ENCODE measurements around the gene HSCB.

The HSCB gene

GRCh38 chr22:28779833-28780232 is 38.0 kb downstream of the HSCB start:
- Histone ChIP-seq H3K4me3 (no peak overlapping the region), H3K27ac (no peak overlapping the region)

- Histone ChIP-seq H3K4me3 (no peak overlapping the region), H3K27ac (no peak overlapping the region)
These were observed 38.5 kb downstream of the HSCB start for GRCh38 chr22:28780296-28780695.

- Histone ChIP-seq H3K27ac (no peak overlapping the region), H3K4me3 (no peak overlapping the region)
These were observed 42.2 kb downstream of the HSCB start for GRCh38 chr22:28783786-28784671.

- Histone ChIP-seq H3K27ac (no peak overlapping the region), H3K4me3 (no peak overlapping the region)
These were observed 46.8 kb downstream of the HSCB start for GRCh38 chr22:28788601-28789000.

- peak overlapping the region in 3 of 21 experiments; percentile 5 to 52 (median 11) for H3K27ac ChIP-seq
- no peak overlapping the region for H3K4me3 ChIP-seq
These were observed 49.3 kb downstream of the HSCB start for GRCh38 chr22:28791124-28791523.

- Histone ChIP-seq H3K27ac (peak overlapping the region in 2 of 21 experiments; percentile 19 to 52), H3K4me3 (no peak overlapping the region)
These were observed 50.1 kb downstream of the HSCB start for GRCh38 chr22:28791841-28792490.

- Histone ChIP-seq H3K4me3 (no peak overlapping the region), H3K27ac (peak overlapping the region in 2 of 21 experiments; percentile 8 to 52)
These were observed 50.9 kb downstream of the HSCB start for GRCh38 chr22:28792491-28793383.

- Histone ChIP-seq H3K27ac (peak overlapping the region in 1 of 21 experiments; percentile 13), H3K4me3 (no peak overlapping the region)
These were observed 52.2 kb downstream of the HSCB start for GRCh38 chr22:28793976-28794584.

- peak overlapping the region in 2 of 21 experiments; percentile 8 to 13 for H3K27ac ChIP-seq
- H3K4me3 ChIP-seq = no peak overlapping the region
These were observed 53.3 kb downstream of the HSCB start for GRCh38 chr22:28795071-28795693.

GRCh38 chr22:28795932-28796856 is 54.4 kb downstream of the HSCB start:
- Histone ChIP-seq H3K4me3 (no peak overlapping the region), H3K27ac (peak overlapping the region in 3 of 21 experiments; percentile 9 to 34 (median 18))

- peak overlapping the region; percentile 71 to 100 (median 93) for H3K4me3 ChIP-seq
- peak overlapping the region; percentile 92 to 100 (median 100) for H3K27ac ChIP-seq
These were observed 57.2 kb downstream of the HSCB start for GRCh38 chr22:28798810-28799605.

GRCh38 chr22:28799606-28800307 is 57.9 kb downstream of the HSCB start:
- Histone ChIP-seq H3K27ac (peak overlapping the region; percentile 92 to 100 (median 100)), H3K4me3 (peak overlapping the region; percentile 71 to 100 (median 93))

GRCh38 chr22:28800308-28801041 is 58.6 kb downstream of the HSCB start, which contains the start of gene XBP1:
XBP1 (minus strand) TSS chr22:28800569.
- Histone ChIP-seq H3K27ac (peak within 1 kb of the TSS; percentile 92 to 100 (median 100)), H3K4me3 (peak within 1 kb of the TSS; percentile 71 to 100 (median 93))

GRCh38 chr22:28801845-28802594 is 60.2 kb downstream of the HSCB start:
- Histone ChIP-seq H3K27ac (peak overlapping the region in 15 of 21 experiments; percentile 11 to 100 (median 100)), H3K4me3 (peak overlapping the region in 6 of 7 experiments; percentile 71 to 100 (median 96))

GRCh38 chr22:28802595-28803123 is 60.8 kb downstream of the HSCB start:
- H3K27ac ChIP-seq = peak overlapping the region in 11 of 21 experiments; percentile 5 to 100 (median 45)

More at GRCh38 chr22:28802595-28803123, 60.8 kb downstream of the HSCB start:
- H3K4me3 ChIP-seq = peak overlapping the region in 2 of 7 experiments; percentile 71 to 100
